ENCODE data around the gene CACNA1C. TPM values are rescaled to one million over a fixed set of nuclear protein-coding genes. Genes with fewer than 3 reads are reported as not detected.
"Not testable (repeated sequence)": the region's sequence is repeated elsewhere in the genome, so short reads cannot be mapped to it uniquely, and the experiment has no call there.

CACNA1C gene
- total RNA-seq, 4 donors from 2014 or later, result 0.38 to 2.4 (median 1.4) TPM

- DNase-seq (ENCODE audit: low spot score in 2 of 2), result peak; percentile 9 to 60
- intact Hi-C loops (cut with DNase I; ENCODE audit: low total_unique reads), result no loop called here
- no peak overlapping the region for H3K4me3 ChIP-seq (ENCODE audit: low read depth, poor library complexity, severe bottlenecking)
- TF ChIP-seq CTCF (IDR thresholded peaks at IDR 0.05), result no peak
- TF ChIP-seq POLR2A (IDR thresholded peaks at IDR 0.05), result no peak
- 68 to 78% methylated on average over 16 to 18 of the region's 18 CpGs for WGBS, 2 donors
Measured at GRCh38 chr12:2679816-2680675, 627.3 kb downstream of the CACNA1C start.

GRCh38 chr12:2680676-2681039, 627.9 kb downstream of the CACNA1C start:
- no peak overlapping the region for H3K4me3 ChIP-seq (ENCODE audit: low read depth, poor library complexity, severe bottlenecking)
- no peak for DNase-seq (ENCODE audit: low spot score in 2 of 2)
- intact Hi-C loops (cut with DNase I; ENCODE audit: low total_unique reads), result no loop called here
- 82 to 86% methylated on average over 3 of the region's 3 CpGs for WGBS, 2 donors
- no peak for TF ChIP-seq POLR2A (IDR thresholded peaks at IDR 0.05)
- TF ChIP-seq CTCF (IDR thresholded peaks at IDR 0.05), result no peak

- intact Hi-C loops (cut with DNase I; ENCODE audit: low total_unique reads), result no loop called here
- 70 to 75% methylated on average over 12 of the region's 12 CpGs for WGBS, 2 donors
- DNase-seq (ENCODE audit: low spot score in 2 of 2), result peak; percentile 7 to 76
- no peak overlapping the region for H3K4me3 ChIP-seq (ENCODE audit: low read depth, poor library complexity, severe bottlenecking)
- no peak for TF ChIP-seq POLR2A (IDR thresholded peaks at IDR 0.05)
- TF ChIP-seq CTCF (IDR thresholded peaks at IDR 0.05), result no peak
Measured at GRCh38 chr12:2681450-2682205, 628.8 kb downstream of the CACNA1C start.

GRCh38 chr12:2682296-2683251, 629.8 kb downstream of the CACNA1C start:
- 47 to 59% methylated on average over 10 of the region's 10 CpGs for WGBS, 2 donors
- TF ChIP-seq CTCF (IDR thresholded peaks at IDR 0.05), result no peak
- TF ChIP-seq POLR2A (IDR thresholded peaks at IDR 0.05), result no peak
- DNase-seq (ENCODE audit: low spot score in 2 of 2), result peak; percentile 13 to 68
- intact Hi-C loops (cut with DNase I; ENCODE audit: low total_unique reads), result no loop called here
- H3K4me3 ChIP-seq (ENCODE audit: low read depth, poor library complexity, severe bottlenecking), result no peak overlapping the region

- intact Hi-C loops (cut with DNase I; ENCODE audit: low total_unique reads), result no loop called here
- 50 to 51% methylated on average over 10 to 12 of the region's 12 CpGs for WGBS, 2 donors
- no peak overlapping the region for H3K4me3 ChIP-seq (ENCODE audit: low read depth, poor library complexity, severe bottlenecking)
- TF ChIP-seq POLR2A (IDR thresholded peaks at IDR 0.05) (no peak), CTCF (IDR thresholded peaks at IDR 0.05) (no peak)
- DNase-seq (ENCODE audit: low spot score in 2 of 2), result peak; percentile 6 to 42
Measured at GRCh38 chr12:2683283-2684025, 630.7 kb downstream of the CACNA1C start.

- intact Hi-C loops (cut with DNase I; ENCODE audit: low total_unique reads); H3K4me3 ChIP-seq (ENCODE audit: low read depth, poor library complexity, severe bottlenecking): not testable (repeated sequence)
- WGBS, 2 donors, result 66 to 72% methylated on average over 6 of the region's 6 CpGs
- peak in 1 of 2 donors; percentile 61 for DNase-seq (ENCODE audit: low spot score in 2 of 2)
Measured at GRCh38 chr12:2684026-2684325, 631.2 kb downstream of the CACNA1C start.

GRCh38 chr12:2685620-2686279, 633.0 kb downstream of the CACNA1C start:
- H3K4me3 ChIP-seq (ENCODE audit: low read depth, poor library complexity, severe bottlenecking); intact Hi-C loops (cut with DNase I; ENCODE audit: low total_unique reads): not testable (repeated sequence)
- peak; percentile 11 to 65 for DNase-seq (ENCODE audit: low spot score in 2 of 2)
- WGBS, 2 donors, result 80 to 89% methylated on average over 20 of the region's 20 CpGs
